C4-2B (cell line): ENCODE data around the gene NFKB1.

Experiments
- ZFX ChIP-seq: fragments of 450-650 bp; IDR thresholded peaks from 2 replicates; pipeline ENCODE4 v1.6.1; 2017
- TF ChIP-seq, protein P1 (sequence below): fragments of 450-650 bp; conservative IDR thresholded peaks from 2 replicates; pipeline ENCODE4 v1.5.1; 2017; ENCODE audit warnings: mild to moderate bottlenecking

DNA sequence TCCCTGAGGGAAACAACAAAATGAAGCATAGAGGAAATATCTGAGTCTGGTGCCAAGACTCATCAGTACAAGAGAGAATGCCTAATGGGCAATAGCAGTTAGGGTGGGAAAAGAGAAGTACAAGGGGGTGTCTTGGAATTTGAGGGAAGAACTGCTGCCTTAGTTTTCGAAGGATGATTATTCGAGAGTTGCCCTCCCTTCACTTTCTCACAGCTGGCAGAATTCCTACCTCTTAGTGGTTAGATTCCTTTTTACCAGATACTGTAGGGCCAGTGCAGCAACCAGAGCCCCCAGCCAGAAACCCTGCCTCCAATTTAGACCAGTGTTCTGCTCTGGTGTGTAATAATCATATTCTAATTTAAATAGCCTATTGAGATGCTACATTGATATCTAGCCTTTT, 56.5 kb downstream of the NFKB1 start:
- TF ChIP-seq, protein P1, sequence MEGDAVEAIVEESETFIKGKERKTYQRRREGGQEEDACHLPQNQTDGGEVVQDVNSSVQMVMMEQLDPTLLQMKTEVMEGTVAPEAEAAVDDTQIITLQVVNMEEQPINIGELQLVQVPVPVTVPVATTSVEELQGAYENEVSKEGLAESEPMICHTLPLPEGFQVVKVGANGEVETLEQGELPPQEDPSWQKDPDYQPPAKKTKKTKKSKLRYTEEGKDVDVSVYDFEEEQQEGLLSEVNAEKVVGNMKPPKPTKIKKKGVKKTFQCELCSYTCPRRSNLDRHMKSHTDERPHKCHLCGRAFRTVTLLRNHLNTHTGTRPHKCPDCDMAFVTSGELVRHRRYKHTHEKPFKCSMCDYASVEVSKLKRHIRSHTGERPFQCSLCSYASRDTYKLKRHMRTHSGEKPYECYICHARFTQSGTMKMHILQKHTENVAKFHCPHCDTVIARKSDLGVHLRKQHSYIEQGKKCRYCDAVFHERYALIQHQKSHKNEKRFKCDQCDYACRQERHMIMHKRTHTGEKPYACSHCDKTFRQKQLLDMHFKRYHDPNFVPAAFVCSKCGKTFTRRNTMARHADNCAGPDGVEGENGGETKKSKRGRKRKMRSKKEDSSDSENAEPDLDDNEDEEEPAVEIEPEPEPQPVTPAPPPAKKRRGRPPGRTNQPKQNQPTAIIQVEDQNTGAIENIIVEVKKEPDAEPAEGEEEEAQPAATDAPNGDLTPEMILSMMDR, result no peak
- no peak for TF ChIP-seq ZFX
